NCI-H1694 treated with DMSO at 0.1 percent for 48 hours (cell line): ENCODE data around the gene EEF1AKMT3.
A peak's percentile ranks its signal among the peaks of the same experiment; 100 is the strongest.

Source experiments
- DNase-seq: peaks from one replicate; lab custom pipeline; 2025; lab: John Stamatoyannopoulos, UW

Gene EEF1AKMT3

DNA sequence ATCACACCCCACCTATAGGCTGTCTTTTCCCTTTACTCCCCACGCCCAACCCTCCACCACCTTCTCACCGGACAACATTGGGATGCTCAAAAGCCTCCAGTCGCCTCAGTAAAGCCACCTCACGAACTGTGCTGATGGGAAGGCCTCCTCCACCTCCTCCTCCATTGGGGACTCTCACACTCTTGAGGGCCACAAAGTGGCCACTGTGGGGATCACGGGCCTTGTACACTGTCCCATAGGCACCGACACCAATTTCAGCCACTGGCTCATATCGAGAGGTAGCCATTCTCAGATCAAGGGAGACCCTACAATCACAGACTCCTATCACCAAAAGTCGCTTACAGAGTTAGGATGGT is 21.0 kb upstream of the EEF1AKMT3 start:
- no peak for DNase-seq

DNA sequence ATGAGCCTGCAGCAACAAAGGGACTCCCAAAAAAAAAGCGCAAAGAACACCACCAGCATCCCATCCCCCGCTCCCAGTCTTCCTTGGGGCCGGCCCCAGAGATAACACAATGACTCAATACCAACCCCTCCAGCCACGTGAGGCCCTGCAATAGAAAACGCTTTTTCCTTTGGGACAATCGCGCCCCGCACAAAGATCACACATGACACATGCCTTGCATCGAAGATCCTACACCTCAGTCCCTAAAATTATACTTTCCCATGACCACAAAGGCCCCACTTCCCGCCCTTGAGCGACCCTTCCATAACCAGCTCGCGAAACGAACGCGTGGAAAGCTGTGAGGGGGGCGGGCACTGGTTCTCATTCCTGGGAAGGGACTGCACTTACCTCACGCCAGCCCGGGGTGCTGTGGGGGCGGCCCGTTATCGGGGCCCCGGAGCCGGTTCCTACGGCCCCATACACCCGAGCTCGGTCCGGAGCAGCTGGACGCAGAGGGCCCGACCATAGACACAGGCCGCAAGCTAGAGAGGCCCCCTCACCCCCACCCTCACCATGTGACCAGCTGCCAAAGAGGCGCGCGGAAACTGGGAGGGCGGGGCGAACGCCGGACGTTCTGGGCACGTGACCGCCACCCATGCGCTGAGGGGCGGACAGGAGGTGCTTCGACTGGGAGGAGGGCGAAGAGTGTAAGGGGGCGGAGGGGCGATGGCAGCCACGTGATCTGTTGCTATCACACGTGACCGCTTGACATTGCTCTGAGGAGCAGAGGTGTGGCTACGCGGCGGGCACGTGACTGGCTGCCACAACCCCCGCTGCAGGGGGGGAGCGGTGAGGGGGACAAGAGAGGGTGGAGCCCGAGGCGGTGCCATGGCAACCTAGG is 20.4 kb upstream of the EEF1AKMT3 start, which contains the start of gene CDK4:
Gene CDK4, minus strand, starts transcription at position 523 of the 880 bp plus-strand sequence. CDS start 593 bp downstream, outside the sequence.
- peak; percentile 98 for DNase-seq

DNA sequence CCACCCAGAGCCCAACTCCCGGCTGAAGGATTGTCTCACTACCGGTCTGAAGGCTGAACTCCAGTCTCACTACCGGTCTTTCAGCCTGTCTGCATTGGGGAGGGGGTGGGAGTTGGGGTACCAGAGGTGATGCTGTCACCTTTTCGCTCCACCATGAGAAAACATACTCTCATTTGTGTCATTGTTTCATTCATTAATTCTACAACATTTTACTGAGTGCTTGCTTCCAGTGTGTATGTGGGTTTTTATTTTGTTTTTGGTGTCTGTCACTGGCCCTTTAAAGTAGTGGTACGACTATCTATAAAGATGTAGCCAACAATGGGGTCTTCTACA is 19.8 kb upstream of the EEF1AKMT3 start:
- DNase-seq, result no peak

DNA sequence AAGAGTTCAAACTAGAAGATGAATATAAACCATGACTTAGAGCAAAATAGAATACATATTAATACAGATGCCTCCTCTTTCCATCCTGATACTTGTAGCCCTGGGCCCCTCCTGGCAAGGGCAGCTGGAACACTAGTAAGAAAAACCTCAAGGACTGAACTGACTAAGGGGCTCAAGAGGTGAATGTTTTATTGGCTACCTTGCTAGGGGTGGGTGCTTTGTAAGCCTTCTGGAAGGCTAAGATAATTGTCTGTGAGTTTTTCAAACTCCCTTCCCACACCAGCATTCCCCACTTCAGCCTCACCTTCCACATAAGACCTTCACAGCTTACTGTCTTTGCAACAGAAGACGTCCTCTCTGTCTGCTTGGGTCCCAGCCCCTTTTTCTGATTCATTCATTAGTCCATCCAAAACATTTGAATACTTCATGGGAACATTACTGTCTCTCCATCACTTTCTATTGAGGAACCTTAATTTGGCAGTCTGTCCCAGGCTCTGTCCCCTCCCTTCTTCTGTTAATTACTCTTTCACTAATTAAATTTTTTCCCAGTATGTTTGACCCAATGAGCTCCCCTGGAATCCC is 18.6 kb upstream of the EEF1AKMT3 start:
- DNase-seq, result no peak

DNA sequence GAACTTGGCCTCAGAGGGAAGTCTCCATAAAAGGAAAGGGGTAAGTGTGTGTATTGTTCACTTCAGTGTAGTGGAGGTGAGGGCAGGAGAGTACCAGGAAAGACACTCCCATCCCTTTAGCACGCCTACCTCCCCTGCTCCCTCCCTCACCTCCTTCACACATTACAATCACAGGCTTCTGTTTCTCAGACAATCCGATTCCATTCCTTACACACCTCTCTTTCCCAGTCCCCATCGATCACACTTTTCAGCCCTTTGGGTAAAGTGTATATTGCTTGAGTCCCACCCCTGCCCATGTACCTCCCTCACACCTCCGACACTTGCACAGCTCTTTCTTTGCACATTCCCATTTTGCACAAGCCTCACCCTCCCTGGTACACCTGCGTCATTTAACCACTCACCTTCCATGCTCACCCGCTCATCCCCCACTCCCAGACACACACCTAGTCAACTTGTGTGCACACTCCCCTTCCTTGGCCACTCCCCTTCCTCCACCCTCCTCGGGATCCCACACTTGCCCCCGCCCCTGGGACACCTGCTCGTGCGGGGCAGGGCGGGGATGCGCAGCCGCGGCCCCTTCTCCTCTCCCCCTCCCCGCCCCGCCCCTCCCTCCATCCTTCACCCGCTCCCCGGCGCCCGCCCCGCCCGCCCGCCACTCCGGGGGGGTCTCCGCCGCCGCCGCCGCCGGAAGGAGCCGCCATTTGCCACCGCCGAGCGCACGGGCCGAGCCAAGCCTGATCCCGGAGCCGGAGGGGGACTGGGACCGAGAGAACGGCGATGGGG is 17.8 kb upstream of the EEF1AKMT3 start, which contains the start of gene MARCHF9:
Gene MARCHF9, plus strand, starts transcription at position 693 of the 783 bp plus-strand sequence. CDS start 426 bp downstream, outside the sequence.
- peak; percentile 29 for DNase-seq

DNA sequence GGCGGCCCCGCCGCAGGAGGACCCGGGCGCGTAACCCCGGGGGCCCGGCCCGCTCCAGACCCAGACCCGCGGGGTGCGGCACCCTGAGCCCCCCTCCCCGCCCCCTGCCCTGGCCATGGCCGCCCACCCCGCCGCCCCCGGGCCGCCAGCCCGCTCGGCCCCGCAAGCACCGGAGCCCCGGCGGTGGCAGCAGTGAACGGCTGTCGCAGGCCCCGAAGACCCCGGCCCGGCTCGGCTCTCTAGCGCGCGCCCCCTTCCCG is 17.3 kb upstream of the EEF1AKMT3 start:
- no peak for DNase-seq

DNA sequence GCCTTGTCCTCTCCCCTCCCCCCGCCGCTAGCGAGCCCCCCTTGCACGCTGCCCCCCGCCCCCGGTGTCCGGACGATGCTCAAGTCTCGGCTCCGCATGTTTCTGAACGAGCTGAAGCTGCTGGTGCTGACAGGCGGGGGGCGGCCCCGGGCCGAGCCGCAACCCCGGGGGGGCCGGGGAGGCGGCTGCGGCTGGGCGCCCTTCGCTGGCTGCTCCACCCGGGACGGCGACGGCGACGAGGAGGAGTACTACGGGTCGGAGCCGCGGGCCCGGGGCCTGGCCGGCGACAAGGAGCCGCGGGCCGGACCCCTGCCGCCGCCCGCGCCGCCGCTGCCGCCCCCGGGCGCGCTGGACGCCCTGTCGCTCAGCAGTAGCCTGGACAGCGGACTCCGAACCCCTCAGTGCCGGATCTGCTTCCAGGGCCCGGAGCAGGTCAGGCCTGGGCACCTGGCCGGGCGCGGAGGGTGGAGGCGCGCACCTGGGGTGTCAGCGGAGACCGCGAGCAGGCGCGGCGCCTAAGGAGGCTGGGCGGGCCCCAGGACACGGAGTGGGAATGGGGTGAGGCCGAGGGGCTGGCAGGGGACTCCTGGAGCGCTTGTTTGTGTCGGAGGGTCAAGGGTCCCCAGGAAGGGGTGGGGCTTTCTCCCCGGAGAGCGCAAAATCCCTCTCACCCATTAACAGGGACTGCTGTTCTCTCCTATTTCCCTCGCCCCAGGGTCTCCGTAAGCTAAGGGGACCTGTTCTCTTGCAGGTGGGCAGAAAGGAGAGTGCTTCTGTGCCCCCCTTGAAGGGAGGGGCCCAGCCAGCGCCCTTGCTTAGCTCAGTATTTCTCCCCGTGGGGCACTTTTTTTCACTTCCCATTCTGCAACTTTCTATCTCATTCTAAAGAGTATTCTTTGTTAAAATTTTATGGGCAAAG is 16.7 kb upstream of the EEF1AKMT3 start:
- no peak for DNase-seq

DNA sequence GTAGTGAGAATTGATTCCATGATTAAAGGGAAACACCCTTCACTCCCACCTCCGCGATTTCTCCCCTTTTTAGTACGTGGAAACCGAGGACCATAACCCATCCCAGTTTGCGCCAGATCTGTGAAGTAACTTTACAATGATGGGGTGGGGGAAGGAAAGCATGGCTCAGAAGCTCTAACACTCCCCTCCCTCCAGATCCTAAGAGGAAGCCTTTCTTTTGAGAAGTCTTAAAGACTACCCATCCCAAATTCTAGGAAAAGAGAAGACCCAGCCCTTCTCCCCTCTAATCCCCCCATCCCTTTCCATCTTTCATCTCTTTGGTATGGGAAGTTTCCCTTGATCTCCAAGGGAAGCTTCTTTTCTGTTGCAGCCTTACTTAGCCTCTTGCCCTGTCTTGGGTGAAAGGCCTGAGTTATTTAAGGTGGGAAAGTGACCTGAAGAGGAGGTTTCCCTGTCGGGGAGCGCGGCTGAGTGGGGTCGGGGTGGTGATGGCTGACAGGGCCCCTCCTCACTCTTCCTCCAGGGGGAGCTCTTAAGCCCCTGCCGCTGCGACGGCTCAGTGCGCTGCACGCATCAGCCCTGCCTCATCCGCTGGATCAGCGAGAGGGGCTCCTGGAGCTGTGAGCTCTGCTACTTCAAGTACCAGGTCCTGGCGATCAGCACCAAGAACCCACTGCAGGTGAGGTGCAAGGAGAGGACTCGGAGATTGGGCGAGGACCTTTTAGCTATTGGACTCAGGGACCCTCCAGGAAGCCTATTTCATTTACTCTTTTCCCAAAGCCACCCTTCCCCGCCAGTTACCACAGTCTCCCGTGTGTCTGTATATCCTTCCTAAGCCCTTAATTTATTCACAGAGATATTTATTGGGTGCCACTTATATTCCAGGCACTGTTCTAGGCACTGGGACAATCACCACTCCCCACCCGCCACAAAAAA is 15.7 kb upstream of the EEF1AKMT3 start:
- DNase-seq, result no peak

DNA sequence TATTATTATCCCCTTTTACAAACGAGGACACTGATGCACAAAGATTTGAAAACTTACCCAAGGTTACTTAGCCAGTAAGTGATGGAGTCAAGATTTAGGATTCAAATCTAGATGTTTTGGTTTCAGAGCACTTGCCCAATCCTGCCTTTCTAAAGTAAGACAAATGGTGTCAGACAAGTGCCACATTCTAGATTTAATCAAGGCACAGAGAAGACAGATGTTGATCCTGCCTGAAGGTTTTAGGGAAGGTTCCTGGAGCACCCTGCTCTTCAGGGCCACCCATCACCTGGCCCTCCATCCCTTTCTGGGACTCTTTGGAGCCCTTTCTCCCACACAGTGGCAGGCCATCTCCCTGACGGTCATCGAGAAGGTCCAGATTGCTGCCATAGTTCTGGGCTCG is 14.6 kb upstream of the EEF1AKMT3 start:
- no peak for DNase-seq

DNA sequence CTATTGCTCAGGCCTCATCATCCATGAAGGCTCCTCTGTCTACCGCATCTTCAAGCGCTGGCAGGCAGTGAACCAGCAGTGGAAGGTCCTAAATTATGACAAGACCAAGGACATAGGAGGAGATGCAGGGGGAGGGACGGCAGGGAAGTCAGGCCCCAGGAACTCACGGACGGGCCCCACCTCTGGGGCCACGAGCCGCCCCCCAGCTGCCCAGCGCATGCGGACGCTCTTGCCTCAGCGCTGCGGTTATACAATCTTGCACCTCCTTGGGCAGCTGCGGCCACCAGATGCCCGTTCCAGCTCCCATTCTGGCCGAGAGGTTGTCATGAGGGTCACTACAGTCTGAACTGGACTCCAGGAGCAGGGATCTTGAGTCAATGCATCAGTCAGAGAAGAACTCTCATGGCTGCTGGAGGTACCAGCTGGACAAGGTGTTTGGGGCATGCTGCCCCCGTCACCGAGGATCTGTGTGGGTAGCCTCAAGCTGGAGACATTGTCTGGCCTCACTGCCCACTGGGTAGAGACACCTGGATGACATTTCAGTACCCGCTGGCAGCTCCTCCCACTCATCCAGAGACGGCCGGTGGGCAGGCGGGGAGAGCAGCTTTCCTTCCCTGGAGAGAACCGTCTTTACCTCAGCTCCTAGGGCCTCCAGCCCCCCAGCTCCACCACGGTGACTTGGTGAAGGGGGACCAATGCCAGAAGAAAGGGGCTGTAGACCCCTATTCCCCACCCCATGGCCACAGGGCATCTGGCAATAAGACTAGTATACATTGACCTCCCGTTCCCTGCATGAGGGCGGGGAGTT is 13.7 kb upstream of the EEF1AKMT3 start:
- DNase-seq, result no peak

DNA sequence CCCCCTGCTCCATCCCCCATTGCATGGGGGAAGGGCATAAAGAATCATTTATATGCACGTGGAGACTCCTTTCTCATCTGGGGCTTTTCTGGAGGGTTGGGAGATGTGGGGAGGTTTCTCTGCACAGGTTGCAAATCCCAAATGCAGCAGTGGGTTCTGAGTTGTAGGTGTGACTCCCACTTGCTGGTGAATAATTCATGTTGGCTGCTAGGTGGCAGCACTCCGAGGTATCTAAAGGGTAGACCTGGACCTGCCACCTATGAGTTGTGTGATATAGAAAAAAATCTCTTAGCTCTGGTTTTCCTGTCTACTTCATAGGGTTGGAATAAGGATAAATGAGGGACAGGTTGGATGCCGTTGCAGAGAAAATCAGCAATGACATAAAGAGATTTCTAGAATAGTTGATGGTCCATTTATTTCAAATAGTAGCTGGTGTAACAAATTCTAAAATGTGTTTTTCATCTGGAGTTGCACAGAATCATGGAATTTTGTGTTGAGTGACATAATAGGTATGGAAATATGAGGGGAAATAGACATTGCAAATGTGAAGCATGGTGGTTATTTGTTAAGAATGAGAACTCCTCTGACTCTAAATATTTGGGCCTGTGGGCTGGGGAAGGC is 12.9 kb upstream of the EEF1AKMT3 start:
- peak; percentile 28 for DNase-seq

DNA sequence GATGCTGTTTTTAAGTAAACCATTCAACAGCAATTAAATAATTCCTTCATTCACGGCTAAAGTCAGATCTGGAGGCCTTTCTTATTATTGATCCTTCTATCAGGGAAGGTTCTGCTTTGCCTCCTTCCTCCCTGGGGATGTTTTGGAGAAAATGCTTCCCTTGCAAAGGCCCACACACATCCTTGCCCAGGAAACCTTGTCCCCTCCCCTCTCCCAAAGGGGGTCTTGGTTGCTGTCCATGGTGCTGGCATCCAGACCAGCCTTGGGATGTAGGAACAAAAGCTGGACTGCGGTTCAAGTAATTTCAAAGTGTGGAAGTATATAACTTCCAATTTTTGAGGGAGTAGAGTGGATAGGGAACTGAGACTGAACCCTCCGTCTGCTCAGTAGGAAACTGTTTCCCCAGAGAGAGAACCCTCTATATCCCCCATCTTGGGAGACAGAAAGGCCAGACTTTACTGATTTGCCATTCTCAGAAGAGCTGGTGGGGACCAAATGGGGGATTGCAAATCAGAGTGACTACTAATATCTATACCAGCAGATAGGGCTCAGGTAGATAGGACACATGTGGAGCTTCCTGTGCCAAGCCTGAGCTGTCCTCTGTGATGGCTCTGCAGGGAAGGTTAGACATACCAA is 11.9 kb upstream of the EEF1AKMT3 start:
- DNase-seq, result no peak

DNA sequence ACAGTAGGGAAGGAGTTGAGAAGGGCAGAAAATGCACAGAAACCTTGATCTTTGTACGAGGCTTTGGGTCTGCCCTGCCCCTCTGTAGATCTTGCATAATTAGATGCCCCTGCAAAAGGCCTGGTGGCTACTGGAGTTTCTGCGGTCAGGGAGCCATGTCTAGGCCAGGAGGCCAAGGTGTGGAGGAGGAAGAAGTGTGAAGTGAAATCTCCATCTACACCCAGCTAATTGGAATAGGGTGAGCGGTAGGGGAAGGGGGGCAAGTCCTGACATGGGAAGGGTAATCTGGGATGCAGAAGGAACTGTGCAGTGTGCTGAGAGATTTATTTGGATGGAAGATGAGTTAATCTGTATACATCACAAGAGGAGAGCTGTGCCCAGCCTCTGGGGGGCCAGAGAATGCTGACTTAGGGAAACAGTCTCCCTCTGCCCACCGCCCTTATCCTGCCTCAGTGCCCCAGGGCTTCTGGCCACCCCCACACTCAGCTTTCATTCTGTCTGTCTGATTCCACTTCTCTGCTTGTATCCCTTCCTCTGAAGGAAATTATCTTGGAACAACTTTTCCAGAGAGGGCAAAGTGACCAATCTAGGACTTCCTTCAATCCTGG is 10.9 kb upstream of the EEF1AKMT3 start:
- no peak for DNase-seq

DNA sequence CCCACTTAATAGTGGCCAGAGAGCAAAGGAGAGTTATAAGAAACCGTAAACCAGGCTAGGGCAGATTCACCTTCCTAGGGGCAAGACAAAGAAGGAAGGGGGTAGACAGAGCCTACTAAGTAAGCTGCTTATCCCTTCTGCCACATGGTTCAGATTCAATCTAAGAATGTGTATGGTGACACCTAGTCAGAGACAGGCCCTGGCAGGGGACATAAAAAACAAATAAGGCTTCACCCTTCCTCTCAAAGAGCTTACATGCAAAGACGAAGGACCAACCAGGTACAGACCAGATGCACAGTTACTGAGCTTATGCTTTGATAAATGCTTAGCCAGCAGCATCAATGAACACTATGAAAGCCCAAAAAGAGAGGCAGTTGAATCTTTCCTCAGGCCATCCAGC is 10.0 kb upstream of the EEF1AKMT3 start:
- no peak for DNase-seq

DNA sequence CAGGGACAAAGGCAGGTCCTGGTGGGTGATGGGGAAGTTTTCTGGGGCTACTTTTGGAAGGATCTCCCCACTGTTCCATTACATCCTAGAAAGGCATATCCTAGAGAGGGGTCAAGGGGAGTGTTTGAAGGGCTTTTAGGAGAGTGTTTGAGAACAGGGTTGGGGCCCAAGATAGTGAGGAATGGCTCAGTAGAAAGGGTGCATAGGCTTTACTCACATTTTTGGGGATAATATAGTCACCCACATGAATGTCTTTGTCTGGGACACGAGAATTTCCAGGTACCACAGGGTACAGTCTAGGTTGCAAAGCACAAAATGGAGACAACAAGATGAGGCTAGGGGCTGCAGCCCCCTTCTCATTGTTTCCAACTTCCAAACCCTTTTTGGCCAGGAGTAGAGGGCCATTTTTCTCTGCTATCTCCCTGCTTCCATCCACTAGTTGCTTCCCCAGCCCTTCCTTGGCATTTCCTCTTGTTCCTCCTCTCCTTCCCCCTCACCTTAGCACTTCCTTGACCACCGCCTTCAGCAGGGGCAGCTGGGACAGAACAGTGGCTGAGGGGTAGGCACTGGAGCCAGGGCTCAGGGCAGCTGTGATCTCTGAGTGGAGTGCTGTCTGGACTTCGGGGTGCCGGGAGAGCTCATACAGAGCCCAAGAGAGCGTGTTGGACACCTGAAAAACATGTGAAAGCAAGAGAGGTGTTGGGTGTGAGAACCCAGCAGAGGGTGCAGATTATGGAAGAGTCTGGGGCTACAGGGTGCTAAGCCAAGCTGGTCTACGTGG is 8.3 kb upstream of the EEF1AKMT3 start:
- DNase-seq, result no peak

DNA sequence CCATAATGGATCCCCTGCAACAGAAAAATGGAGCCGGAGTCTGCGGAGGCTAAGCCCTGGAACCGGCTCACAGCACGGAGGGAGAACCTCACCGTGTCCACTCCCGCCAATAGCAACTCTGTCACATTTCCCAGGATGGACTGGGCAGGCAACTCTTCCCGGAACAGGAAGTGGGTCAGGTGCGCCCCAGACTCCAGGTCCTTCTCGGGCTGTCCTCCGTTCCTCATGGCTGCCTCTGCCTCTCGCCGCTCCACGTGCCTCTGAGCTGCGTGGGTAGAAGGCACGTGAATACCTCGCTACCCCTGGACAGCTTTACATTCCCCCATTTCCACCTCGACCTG is 7.8 kb upstream of the EEF1AKMT3 start:
- DNase-seq, result no peak

DNA sequence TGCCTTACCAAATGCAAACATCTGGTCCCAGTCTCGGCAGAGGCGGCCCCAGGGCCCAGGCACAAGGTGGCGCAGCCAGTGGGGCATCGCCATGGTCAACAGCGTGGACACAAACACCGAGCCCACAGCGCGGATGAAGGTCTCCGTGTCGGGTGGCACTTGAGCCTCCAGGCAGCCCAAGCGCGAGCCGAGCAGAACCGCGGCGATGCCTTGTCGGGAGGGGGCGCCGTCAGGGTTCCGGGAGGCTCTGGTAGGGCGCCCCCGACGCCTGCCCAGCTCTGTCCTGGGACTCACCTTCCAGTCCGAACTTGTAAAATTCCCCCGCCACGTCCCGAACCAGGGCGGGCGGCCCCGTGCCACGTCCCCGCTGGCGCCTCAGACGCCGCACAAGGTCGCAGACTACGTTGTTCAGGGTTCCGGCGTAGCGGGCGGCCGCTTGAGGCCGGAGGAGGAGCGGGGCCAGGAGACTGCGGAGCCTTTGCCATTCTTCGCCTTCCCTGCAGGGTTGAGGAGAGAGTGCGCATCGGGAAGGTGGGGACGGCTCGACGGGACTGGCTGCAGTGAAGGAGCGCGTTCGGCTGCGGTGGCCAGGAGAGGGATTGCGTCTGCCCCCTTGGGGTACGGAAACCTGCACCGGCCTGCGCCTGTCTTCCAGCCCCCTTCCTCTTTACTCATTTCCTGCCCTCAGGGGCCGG is 7.3 kb upstream of the EEF1AKMT3 start:
- no peak for DNase-seq
